HepG2 (cell line): ENCODE results near the gene SCFD2. TPM values are rescaled to one million over a fixed set of nuclear protein-coding genes. Genes with fewer than 3 reads are reported as not detected.
A peak's percentile ranks its signal among the peaks of the same experiment; 100 is the strongest.

Source experiments
- ATAC-seq: fragments of 200-7000 bp; cut with Tn5 transposase; 3 replicates; pipeline ENCODE4 v1.9.1; 2020; ENCODE audit warnings: mild to moderate bottlenecking, moderate library complexity
- BruUV-seq: library from RNA; stranded (reverse); fragments of 400-500 nt; replicated peaks from 2 replicates; lab custom pipeline; 2021; lab: Mats Ljungman, UMichigan
- CTCF ChIA-PET: fragments of 300-600 bp; formaldehyde crosslinking; extraction: SDS; loops from one replicate; lab custom pipeline; 2021; ENCODE audit warnings: low total read pairs, inconsistent platforms, low intra/inter-chr PET ratio; lab: Yijun Ruan, JAX
- POLR2A ChIA-PET: fragments of 350-600 bp; sonication (Branson Sonifier 250); formaldehyde crosslinking; loops from one replicate; lab custom pipeline; 2020; ENCODE audit warnings: antibody characterized with exemption, inconsistent platforms; lab: Yijun Ruan, JAX
- DNase-seq: peaks from one replicate; pipeline ENCODE4 v3.0.0-alpha.2; 2015; ENCODE audit warnings: low spot score
- FAIRE-seq: peaks from 3 replicates; lab custom pipeline; 2011; peaks lifted over from hg19 to GRCh38; lab: Jason Lieb, UNC
- H2AFZ ChIP-seq: one replicate; pipeline ENCODE4 v1.6.1; 2011; ENCODE audit warnings: low read length, inconsistent platforms
- H3K27ac ChIP-seq: fragments of 300-600 bp; 3 replicates; pipeline ENCODE4 v1.8.0; 2011; ENCODE audit warnings: mixed run types, mild to moderate bottlenecking, mixed read lengths, low read length, inconsistent platforms; ENCODE audit not compliant: insufficient read depth; ENCODE audit errors: extremely low read length
- H3K27me3 ChIP-seq, 2 experiments: fragments of 200-600 bp in 1 of 2; 2 replicates in 1 of 2; 3 replicates in 1 of 2; pipeline versions ENCODE4 v1.6.0 to v1.8.0; 2011; ENCODE audit warnings: low read length in 2 of 2, mild to moderate bottlenecking in 2 of 2, moderate library complexity in 2 of 2, inconsistent platforms in 1 of 2; ENCODE audit not compliant: insufficient read depth in 2 of 2, control insufficient read depth in 1 of 2
- H3K36me3 ChIP-seq, 2 experiments: fragments of 200-600 bp in 1 of 2; replicated peaks in 1 of 2; 2 replicates in 1 of 2; 3 replicates in 1 of 2; pipeline versions ENCODE4 v1.5.1 to v1.8.0; 2011; ENCODE audit warnings: low read length in 2 of 2, inconsistent platforms in 1 of 2; ENCODE audit not compliant: insufficient read depth in 2 of 2, control insufficient read depth in 1 of 2
- H3K4me1 ChIP-seq: 2 replicates; pipeline ENCODE4 v1.5.1; 2012; ENCODE audit warnings: low read length, inconsistent platforms; ENCODE audit not compliant: insufficient read depth
- H3K4me2 ChIP-seq: 2 replicates; pipeline ENCODE4 v1.6.0; 2011; ENCODE audit warnings: low read depth, low read length, inconsistent platforms
- H3K4me3 ChIP-seq, 3 experiments: fragments of 200-600 bp in 1 of 3; sonication (generic), shearing (Covaris generic) in 1 of 3; replicated peaks in 1 of 3; 2 replicates each; pipeline ENCODE4 v1.5.1; 2011 to 2016; ENCODE audit warnings: low read length in 3 of 3, inconsistent platforms in 2 of 3, low read depth in 2 of 3, mild to moderate bottlenecking in 2 of 3, control low read depth in 1 of 3, mixed read lengths in 1 of 3; ENCODE audit not compliant: insufficient read depth in 1 of 3
- H3K79me2 ChIP-seq: one replicate; pipeline ENCODE4 v1.6.1; 2011; ENCODE audit warnings: low read length, inconsistent platforms; ENCODE audit not compliant: insufficient read depth
- H3K9ac ChIP-seq: 2 replicates; pipeline ENCODE4 v1.6.0; 2011; ENCODE audit warnings: mild to moderate bottlenecking, low read depth, low read length, inconsistent platforms; ENCODE audit not compliant: insufficient read depth
- H3K9me3 ChIP-seq: 2 replicates; pipeline ENCODE4 v1.5.1; 2012; ENCODE audit warnings: mild to moderate bottlenecking, low read length
- H4K20me1 ChIP-seq: 2 replicates; pipeline ENCODE4 v1.6.0; 2011; ENCODE audit warnings: inconsistent platforms, mild to moderate bottlenecking, low read length, moderate library complexity; ENCODE audit not compliant: insufficient read depth
- NONO ChIP-seq, 2 experiments: fragments of 450-650 bp in 1 of 2; sonication (generic) in 1 of 2; formaldehyde crosslinking in 1 of 2; IDR thresholded peaks in 1 of 2; conservative IDR thresholded peaks in 1 of 2; 2 replicates each; pipeline versions ENCODE4 v1.6.1 to v1.8.0; 2017 to 2022; ENCODE audit warnings: mild to moderate bottlenecking in 1 of 2, missing genetic modification reagents in 1 of 2, moderate library complexity in 1 of 2
- TGIF2 ChIP-seq: IDR thresholded peaks from 2 replicates; pipeline ENCODE4 v1.6.1; 2016; ENCODE audit warnings: control low read depth, missing compliant biosample characterization
- ZBTB3 ChIP-seq: sonication (generic); formaldehyde crosslinking; IDR thresholded peaks from 2 replicates; pipeline ENCODE4 v1.4.0; 2020; ENCODE audit warnings: low read depth, mild to moderate bottlenecking, moderate library complexity, missing genetic modification reagents, borderline replicate concordance
- ZNF12 ChIP-seq: sonication (generic); formaldehyde crosslinking; IDR thresholded peaks from 2 replicates; pipeline ENCODE4 v1.5.0; 2020; ENCODE audit warnings: missing genetic modification reagents
- ZNF30 ChIP-seq: sonication (generic); formaldehyde crosslinking; IDR thresholded peaks from 2 replicates; pipeline ENCODE4 v1.5.0; 2020; ENCODE audit warnings: mild to moderate bottlenecking, missing genetic modification reagents
- WGBS: methylation state at CpG from one replicate; pipeline ENCODE4 v1.1.6; 2017; ENCODE audit warnings: low lambda C conversion rate; 5-methylcytosine and 5-hydroxymethylcytosine counted together
- in situ Hi-C: cut with HindIII; loops from 2 replicates; pipeline ENCODE4 v1.10.0; 2017; ENCODE audit warnings: low pct_unique_long_range_greater_than_20kb; ENCODE audit not compliant: extremely low pct_ligation_motif_present
- intact Hi-C: fragments of 100-400 bp; cut with micrococcal nuclease; formaldehyde crosslinking; loops from one replicate; pipeline ENCODE4 v1.10.0; 2022; ENCODE audit not compliant: unreplicated experiment
- polyA plus RNA-seq, 8 experiments: library from polyadenylated mRNA; depleted of rRNA in 3 of 8; stranded (reverse) in 7 of 8; unstranded in 1 of 8; fragments of >200 nt; fragmentation: Illumina TruSeq in 4 of 8; extraction: Trizol in 4 of 8; gene quantifications; 2 replicates each; pipeline versions ENCODE4 v1.2.1 to v1.2.3, GENCODE V29; 2011 to 2016; ENCODE audit warnings: low read depth in 4 of 8, missing spikeins in 1 of 8, mixed read lengths in 1 of 8; ENCODE audit not compliant: insufficient read depth in 1 of 8
- total RNA-seq, 5 experiments: library from RNA; depleted of rRNA; stranded (reverse); fragments of >200 nt; fragmentation: Illumina TruSeq; extraction: Trizol; gene quantifications; 2 replicates each; pipeline ENCODE4 v1.2.3, GENCODE V29; 2016; ENCODE audit warnings: low read depth in 1 of 5
- TF ChIP-seq, protein P1 (sequence below): sonication (generic); formaldehyde crosslinking; IDR thresholded peaks from 2 replicates; pipeline ENCODE4 v1.5.0; 2020; ENCODE audit warnings: mild to moderate bottlenecking, missing genetic modification reagents, borderline replicate concordance
- TF ChIP-seq, protein P2 (sequence below): sonication (generic); formaldehyde crosslinking; IDR thresholded peaks from 2 replicates; pipeline ENCODE4 v1.8.0; 2022; ENCODE audit warnings: mild to moderate bottlenecking, missing genetic modification reagents, moderate library complexity
- TF ChIP-seq, protein P3 (sequence below): sonication (generic); formaldehyde crosslinking; IDR thresholded peaks from 2 replicates; pipeline ENCODE4 v1.4.0; 2020; ENCODE audit warnings: missing genetic modification reagents, mild to moderate bottlenecking, borderline replicate concordance

SCFD2 gene
- total and polyA plus RNA-seq, 2 of the 13 experiments (the other 11 are each of a cell fraction or from before 2014, with no cell fraction given) = 4.6 to 15.6 TPM

DNA sequence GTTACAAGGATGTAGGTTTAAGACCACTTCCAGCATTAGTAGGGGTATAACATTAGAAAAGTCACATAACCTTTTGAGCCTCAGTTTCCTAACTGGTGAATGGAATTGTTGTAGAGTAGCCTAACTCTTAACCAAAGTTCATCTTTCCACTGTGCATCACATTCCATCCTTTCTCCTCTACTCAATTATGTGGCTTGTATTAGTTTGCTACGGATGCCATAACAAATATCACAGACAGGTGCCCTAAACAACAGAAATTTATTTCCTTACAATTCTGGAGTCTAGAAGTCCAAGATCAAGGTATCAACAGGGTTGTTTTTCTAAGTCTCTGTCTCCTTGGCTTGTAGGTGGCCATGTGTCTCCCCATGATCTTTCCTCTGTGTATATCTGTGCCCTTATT lies 271.8 kb downstream of the SCFD2 start:
- TF ChIP-seq ZNF12 = peak; percentile 91
- TF ChIP-seq, protein P1, sequence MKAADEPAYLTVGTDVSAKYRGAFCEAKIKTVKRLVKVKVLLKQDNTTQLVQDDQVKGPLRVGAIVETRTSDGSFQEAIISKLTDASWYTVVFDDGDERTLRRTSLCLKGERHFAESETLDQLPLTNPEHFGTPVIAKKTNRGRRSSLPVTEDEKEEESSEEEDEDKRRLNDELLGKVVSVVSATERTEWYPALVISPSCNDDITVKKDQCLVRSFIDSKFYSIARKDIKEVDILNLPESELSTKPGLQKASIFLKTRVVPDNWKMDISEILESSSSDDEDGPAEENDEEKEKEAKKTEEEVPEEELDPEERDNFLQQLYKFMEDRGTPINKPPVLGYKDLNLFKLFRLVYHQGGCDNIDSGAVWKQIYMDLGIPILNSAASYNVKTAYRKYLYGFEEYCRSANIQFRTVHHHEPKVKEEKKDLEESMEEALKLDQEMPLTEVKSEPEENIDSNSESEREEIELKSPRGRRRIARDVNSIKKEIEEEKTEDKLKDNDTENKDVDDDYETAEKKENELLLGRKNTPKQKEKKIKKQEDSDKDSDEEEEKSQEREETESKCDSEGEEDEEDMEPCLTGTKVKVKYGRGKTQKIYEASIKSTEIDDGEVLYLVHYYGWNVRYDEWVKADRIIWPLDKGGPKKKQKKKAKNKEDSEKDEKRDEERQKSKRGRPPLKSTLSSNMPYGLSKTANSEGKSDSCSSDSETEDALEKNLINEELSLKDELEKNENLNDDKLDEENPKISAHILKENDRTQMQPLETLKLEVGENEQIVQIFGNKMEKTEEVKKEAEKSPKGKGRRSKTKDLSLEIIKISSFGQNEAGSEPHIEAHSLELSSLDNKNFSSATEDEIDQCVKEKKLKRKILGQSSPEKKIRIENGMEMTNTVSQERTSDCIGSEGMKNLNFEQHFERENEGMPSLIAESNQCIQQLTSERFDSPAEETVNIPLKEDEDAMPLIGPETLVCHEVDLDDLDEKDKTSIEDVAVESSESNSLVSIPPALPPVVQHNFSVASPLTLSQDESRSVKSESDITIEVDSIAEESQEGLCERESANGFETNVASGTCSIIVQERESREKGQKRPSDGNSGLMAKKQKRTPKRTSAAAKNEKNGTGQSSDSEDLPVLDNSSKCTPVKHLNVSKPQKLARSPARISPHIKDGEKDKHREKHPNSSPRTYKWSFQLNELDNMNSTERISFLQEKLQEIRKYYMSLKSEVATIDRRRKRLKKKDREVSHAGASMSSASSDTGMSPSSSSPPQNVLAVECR = no peak
- TF ChIP-seq, all 625 proteins: peak for 1
- no peak overlapping the region for H3K4me2 ChIP-seq
- in situ Hi-C loops = no loop called here
- H3K79me2 ChIP-seq = no peaks in the 10 kb centered on the region
- no peaks in the 10 kb centered on the region for H4K20me1 ChIP-seq
- no peak overlapping the region for H3K27ac ChIP-seq
- no peak for FAIRE-seq
- H3K4me3 ChIP-seq = no peak overlapping the region
- H2AFZ ChIP-seq = no peak overlapping the region
- POLR2A ChIA-PET = no interaction called here
- intact Hi-C loops = no loop called here
- no peak for ATAC-seq
- no peaks in the 10 kb centered on the region for H3K9me3 ChIP-seq
- WGBS = 96% methylated on average over 1 of the region's 1 CpG
- H3K27me3 ChIP-seq = no peaks in the 10 kb centered on the region
- BruUV-seq = no TSS peak
- CTCF ChIA-PET = no interaction called here
- H3K4me1 ChIP-seq = no peaks in the 10 kb centered on the region
- no peaks in the 10 kb centered on the region for H3K36me3 ChIP-seq
- no peak for DNase-seq
- H3K9ac ChIP-seq = no peak overlapping the region

DNA sequence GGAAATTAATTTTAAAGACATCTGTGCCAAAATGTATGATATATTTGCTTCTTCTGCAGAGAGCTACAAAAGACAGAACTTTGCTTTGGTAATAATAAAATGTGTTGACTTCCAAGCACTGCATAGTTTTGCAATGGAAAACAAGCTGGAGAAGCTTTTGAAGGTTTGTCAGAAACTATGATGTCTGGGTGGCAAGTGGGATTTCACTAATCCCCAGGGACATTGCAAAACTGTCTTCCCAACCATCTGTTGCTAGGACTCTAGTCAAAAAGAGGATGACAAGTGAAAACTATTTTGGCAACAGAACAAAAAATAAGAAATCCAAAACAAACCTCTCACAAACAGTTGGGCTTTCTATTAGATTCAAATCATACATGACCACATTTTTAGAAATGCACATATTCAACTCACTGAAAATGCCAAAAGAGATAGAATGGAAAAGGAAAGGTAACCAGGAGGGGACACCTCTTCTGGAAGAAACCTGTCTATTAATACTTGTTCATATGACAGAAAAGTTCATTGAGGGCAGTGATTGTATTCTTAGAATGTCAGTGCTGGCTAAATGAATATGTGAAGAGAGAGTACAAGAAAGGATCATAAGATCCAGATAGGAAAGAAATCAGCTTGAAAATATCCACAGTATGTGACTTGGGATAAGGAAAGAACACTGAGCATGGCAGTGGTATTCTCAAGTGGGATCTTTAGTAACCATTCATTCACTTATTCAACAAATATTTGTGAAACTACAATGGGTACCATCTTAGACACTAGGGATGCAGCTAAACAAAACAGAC lies 275.7 kb downstream of the SCFD2 start:
- CTCF ChIA-PET = no interaction called here
- no peak for ATAC-seq
- Histone ChIP-seq H2AFZ (no peak overlapping the region), H3K27me3 (no peaks in the 10 kb centered on the region), H3K27ac (no peak overlapping the region), H4K20me1 (no peaks in the 10 kb centered on the region), H3K9me3 (no peaks in the 10 kb centered on the region), H3K36me3 (no peaks in the 10 kb centered on the region), H3K4me3 (no peak overlapping the region), H3K79me2 (no peaks in the 10 kb centered on the region), H3K4me2 (no peak overlapping the region), H3K4me1 (no peaks in the 10 kb centered on the region), H3K9ac (no peak overlapping the region)
- in situ Hi-C loops (no loop called here), intact Hi-C loops (no loop called here)
- POLR2A ChIA-PET = no interaction called here
- no TSS peak for BruUV-seq
- no peak for DNase-seq
- FAIRE-seq = no peak
- TF ChIP-seq, protein P2, sequence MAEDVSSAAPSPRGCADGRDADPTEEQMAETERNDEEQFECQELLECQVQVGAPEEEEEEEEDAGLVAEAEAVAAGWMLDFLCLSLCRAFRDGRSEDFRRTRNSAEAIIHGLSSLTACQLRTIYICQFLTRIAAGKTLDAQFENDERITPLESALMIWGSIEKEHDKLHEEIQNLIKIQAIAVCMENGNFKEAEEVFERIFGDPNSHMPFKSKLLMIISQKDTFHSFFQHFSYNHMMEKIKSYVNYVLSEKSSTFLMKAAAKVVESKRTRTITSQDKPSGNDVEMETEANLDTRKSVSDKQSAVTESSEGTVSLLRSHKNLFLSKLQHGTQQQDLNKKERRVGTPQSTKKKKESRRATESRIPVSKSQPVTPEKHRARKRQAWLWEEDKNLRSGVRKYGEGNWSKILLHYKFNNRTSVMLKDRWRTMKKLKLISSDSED = no peak
- TF ChIP-seq TGIF2 = no peak
- no peak for TF ChIP-seq ZNF30 (CRISPR knock-in tag)
- no peak for TF ChIP-seq ZBTB3 (CRISPR knock-in tag)
- TF ChIP-seq, protein P3, sequence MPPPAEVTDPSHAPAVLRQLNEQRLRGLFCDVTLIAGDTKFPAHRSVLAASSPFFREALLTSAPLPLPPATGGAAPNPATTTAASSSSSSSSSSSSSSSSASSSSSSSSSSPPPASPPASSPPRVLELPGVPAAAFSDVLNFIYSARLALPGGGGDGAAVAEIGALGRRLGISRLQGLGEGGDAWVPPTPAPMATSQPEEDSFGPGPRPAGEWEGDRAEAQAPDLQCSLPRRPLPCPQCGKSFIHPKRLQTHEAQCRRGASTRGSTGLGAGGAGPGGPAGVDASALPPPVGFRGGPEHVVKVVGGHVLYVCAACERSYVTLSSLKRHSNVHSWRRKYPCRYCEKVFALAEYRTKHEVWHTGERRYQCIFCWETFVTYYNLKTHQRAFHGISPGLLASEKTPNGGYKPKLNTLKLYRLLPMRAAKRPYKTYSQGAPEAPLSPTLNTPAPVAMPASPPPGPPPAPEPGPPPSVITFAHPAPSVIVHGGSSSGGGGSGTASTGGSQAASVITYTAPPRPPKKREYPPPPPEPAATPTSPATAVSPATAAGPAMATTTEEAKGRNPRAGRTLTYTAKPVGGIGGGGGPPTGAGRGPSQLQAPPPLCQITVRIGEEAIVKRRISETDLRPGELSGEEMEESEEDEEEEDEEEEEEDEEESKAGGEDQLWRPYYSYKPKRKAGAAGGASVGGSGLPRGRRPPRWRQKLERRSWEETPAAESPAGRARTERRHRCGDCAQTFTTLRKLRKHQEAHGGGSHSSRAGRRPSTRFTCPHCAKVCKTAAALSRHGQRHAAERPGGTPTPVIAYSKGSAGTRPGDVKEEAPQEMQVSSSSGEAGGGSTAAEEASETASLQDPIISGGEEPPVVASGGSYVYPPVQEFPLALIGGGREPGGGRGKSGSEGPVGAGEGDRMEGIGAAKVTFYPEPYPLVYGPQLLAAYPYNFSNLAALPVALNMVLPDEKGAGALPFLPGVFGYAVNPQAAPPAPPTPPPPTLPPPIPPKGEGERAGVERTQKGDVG (CRISPR knock-in tag) = no peak
- no peak for TF ChIP-seq NONO (IDR thresholded peaks at IDR 0.05)
- TF ChIP-seq NONO (CRISPR knock-in tag; conservative IDR thresholded peaks at IDR 0.05) = no peak
